Body of pancreas (tissue), 4 donors: ENCODE measurements around the gene TXLNB.

ENCODE experiments used
- CTCF ChIP-seq, 7 experiments: fragments of 450-650 bp in 4 of 7; fragments of 200-600 bp in 3 of 7; sonication (generic) in 3 of 7; IDR thresholded peaks; one replicate each; pipeline ENCODE4 v1.5.1; 2016 to 2019; ENCODE audit warnings: antibody characterized with exemption in 7 of 7
- POLR2A ChIP-seq, 3 donors: fragments of 450-650 bp; IDR thresholded peaks; one replicate each; pipeline ENCODE4 v1.6.1; 2016; ENCODE audit warnings: antibody characterized with exemption in 3 of 3, mild to moderate bottlenecking in 2 of 3

- TF ChIP-seq CTCF (IDR thresholded peaks at IDR 0.05) (no peak), POLR2A (IDR thresholded peaks at IDR 0.05) (no peak)
Measured at GRCh38 chr6:139256087-139256486, 35.7 kb downstream of the TXLNB start.
